ENCODE results near the gene SDK1. TPM values are rescaled to one million over a fixed set of nuclear protein-coding genes. Genes with fewer than 3 reads are reported as not detected.

SDK1 gene
- polyA plus RNA-seq, 2 of the 4 experiments (the other 2 are of a cell fraction): 0.12 to 0.28 TPM

DNA sequence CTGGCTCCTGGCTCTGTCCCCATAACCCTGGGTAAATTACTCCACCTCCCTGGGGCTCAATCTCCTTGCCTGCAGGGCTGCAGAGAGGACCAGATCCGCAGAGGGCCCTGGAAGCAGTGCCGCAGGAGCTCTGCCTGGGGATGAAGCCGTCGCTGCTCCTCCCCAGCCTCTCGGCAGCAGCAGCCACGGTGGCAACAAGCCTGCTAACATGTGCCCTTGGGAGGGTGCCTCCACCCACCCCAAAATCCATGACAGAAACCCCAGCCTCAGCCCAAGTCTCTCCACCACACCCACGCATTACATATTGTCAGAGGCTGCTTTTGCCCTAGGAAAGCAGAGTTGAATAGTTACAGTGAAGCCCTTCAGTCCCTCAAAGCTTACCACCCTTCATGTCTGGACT, 894.6 kb downstream of the SDK1 start:
- no peaks in the 10 kb centered on the region for H3K9me3 ChIP-seq

DNA sequence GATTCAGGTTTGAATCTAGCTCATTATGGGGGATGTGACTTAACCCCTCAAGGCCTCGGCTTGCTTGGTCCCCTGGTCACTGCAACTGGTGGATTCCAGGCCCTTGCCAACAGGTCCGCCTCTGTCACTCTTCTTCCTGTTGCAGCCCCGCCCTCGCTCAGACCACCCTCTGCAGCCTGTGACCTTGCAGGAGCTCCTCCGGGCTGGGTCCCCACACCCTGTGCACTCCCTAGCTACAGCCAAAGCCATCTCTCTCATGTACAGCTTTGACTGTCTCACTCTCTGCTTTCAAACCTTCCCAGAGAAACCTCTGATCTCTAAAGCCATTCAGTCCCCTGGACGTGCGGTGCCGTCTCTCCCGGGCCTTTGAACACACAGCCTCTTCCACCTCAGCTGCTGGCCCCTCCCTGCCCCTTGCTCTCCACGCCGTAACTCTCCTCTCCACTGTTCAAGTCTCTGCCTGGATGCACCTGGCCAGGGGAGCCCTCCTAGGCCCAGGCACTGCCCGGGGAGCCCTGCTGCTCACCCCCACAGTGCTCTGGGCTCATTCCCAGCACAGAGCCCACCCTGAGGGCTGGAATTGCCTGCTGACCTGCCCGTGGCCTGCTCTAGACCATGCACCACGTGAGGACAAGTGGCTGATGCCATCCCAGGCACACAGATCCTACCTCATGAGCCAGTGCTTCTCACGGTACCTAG, 895.2 kb downstream of the SDK1 start:
- no peak overlapping the region for H3K4me2 ChIP-seq
- H3K4me1 ChIP-seq: no peaks in the 10 kb centered on the region
- CTCF ChIA-PET: no interaction called here
- no peak for FAIRE-seq
- H3K27ac ChIP-seq: no peak overlapping the region
- TF ChIP-seq ESRRA (IDR thresholded peaks at IDR 0.05; ENCODE audit: borderline replicate concordance, low read length): no peak
- no peak for TF ChIP-seq NFE2L2 (conservative IDR thresholded peaks at IDR 0.05; ENCODE audit: low read length)
- no peak for TF ChIP-seq RCOR1 (IDR thresholded peaks at IDR 0.05; ENCODE audit: low read depth, low read length)
- TF ChIP-seq, protein P1, sequence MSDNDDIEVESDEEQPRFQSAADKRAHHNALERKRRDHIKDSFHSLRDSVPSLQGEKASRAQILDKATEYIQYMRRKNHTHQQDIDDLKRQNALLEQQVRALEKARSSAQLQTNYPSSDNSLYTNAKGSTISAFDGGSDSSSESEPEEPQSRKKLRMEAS (IDR thresholded peaks at IDR 0.05): no peak
- no peak for TF ChIP-seq E2F6 (IDR thresholded peaks at IDR 0.05; ENCODE audit: borderline replicate concordance, low read depth)
- TF ChIP-seq MYC (IDR thresholded peaks at IDR 0.05; ENCODE audit: borderline replicate concordance, low read length): no peak
- no peak for TF ChIP-seq ELK1 (IDR thresholded peaks at IDR 0.05; ENCODE audit: low read depth, low read length)
- no peak for TF ChIP-seq FOXS1 (CRISPR knock-in tag; IDR thresholded peaks at IDR 0.05)
- no peak for TF ChIP-seq POLR2A (IDR thresholded peaks at IDR 0.05; ENCODE audit: low read length)
- TF ChIP-seq RFX5 (IDR thresholded peaks at IDR 0.05): no peak
- no peak for TF ChIP-seq EHMT2 (IDR thresholded peaks at IDR 0.05; ENCODE audit: low read depth)
- no peak for TF ChIP-seq ZC3H11A (IDR thresholded peaks at IDR 0.05)
- TF ChIP-seq ATOH8 (CRISPR knock-in tag; IDR thresholded peaks at IDR 0.05; ENCODE audit: low read depth): no peak
- no peaks in the 10 kb centered on the region for H3K9me3 ChIP-seq
- no peak for ATAC-seq
- 44% methylated on average over 15 of the region's 15 CpGs for WGBS (ENCODE audit: missing lambda C conversion rate)
- POLR2A ChIA-PET: no interaction called here
- no peak overlapping the region for H3K4me3 ChIP-seq
- no peak for DNase-seq (ENCODE audit: low read depth in 1 of 2, low spot score in 1 of 2)

More for the DNA sequence above, 894.6 kb downstream of the SDK1 start:
- H3K4me3 ChIP-seq: no peak overlapping the region
- WGBS (ENCODE audit: missing lambda C conversion rate): 66% methylated on average over 7 of the region's 7 CpGs
- H3K4me2 ChIP-seq: no peak overlapping the region
- CTCF ChIA-PET: interaction anchor here (0.8 kb wide), 1 partner anchor 32 kb away, joined by 3 read pairs; no protein-coding TSS in a partner anchor
- FAIRE-seq (no peak), ATAC-seq (no peak), DNase-seq (ENCODE audit: low read depth in 1 of 2, low spot score in 1 of 2) (no peak)
- no peak overlapping the region for H3K27ac ChIP-seq
- POLR2A ChIA-PET: no interaction called here
- no peaks in the 10 kb centered on the region for H3K4me1 ChIP-seq
- TF ChIP-seq ZNF302 (CRISPR knock-in tag; IDR thresholded peaks at IDR 0.05) (no peak), RFX5 (IDR thresholded peaks at IDR 0.05) (no peak), RAD21 (conservative IDR thresholded peaks at IDR 0.05 in 1 of 2, IDR thresholded peaks at IDR 0.05 in 1 of 2) (no peak), RARB (CRISPR knock-in tag; IDR thresholded peaks at IDR 0.05) (no peak), KDM5A (IDR thresholded peaks at IDR 0.05) (no peak), FOSL2 (IDR thresholded peaks at IDR 0.05) (no peak), FOSL2 (CRISPR knock-in tag; IDR thresholded peaks at IDR 0.05) (no peak), USF2 (IDR thresholded peaks at IDR 0.05) (no peak), HOXB5 (CRISPR knock-in tag; IDR thresholded peaks at IDR 0.05) (no peak), POLR2A (IDR thresholded peaks at IDR 0.05; ENCODE audit: low read length) (no peak), NFE2L2 (conservative IDR thresholded peaks at IDR 0.05; ENCODE audit: low read length) (no peak), NPAS2 (CRISPR knock-in tag; IDR thresholded peaks at IDR 0.05; ENCODE audit: borderline replicate concordance) (no peak), HEYL (CRISPR knock-in tag; IDR thresholded peaks at IDR 0.05) (no peak), JUNB (IDR thresholded peaks at IDR 0.05) (no peak), FOXS1 (CRISPR knock-in tag; IDR thresholded peaks at IDR 0.05) (no peak), HOXA7 (CRISPR knock-in tag; IDR thresholded peaks at IDR 0.05) (no peak), HDAC2 (IDR thresholded peaks at IDR 0.05) (no peak)
- TF ChIP-seq, protein P2, sequence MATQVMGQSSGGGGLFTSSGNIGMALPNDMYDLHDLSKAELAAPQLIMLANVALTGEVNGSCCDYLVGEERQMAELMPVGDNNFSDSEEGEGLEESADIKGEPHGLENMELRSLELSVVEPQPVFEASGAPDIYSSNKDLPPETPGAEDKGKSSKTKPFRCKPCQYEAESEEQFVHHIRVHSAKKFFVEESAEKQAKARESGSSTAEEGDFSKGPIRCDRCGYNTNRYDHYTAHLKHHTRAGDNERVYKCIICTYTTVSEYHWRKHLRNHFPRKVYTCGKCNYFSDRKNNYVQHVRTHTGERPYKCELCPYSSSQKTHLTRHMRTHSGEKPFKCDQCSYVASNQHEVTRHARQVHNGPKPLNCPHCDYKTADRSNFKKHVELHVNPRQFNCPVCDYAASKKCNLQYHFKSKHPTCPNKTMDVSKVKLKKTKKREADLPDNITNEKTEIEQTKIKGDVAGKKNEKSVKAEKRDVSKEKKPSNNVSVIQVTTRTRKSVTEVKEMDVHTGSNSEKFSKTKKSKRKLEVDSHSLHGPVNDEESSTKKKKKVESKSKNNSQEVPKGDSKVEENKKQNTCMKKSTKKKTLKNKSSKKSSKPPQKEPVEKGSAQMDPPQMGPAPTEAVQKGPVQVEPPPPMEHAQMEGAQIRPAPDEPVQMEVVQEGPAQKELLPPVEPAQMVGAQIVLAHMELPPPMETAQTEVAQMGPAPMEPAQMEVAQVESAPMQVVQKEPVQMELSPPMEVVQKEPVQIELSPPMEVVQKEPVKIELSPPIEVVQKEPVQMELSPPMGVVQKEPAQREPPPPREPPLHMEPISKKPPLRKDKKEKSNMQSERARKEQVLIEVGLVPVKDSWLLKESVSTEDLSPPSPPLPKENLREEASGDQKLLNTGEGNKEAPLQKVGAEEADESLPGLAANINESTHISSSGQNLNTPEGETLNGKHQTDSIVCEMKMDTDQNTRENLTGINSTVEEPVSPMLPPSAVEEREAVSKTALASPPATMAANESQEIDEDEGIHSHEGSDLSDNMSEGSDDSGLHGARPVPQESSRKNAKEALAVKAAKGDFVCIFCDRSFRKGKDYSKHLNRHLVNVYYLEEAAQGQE (IDR thresholded peaks at IDR 0.05): no peak
- TF ChIP-seq, protein P3, sequence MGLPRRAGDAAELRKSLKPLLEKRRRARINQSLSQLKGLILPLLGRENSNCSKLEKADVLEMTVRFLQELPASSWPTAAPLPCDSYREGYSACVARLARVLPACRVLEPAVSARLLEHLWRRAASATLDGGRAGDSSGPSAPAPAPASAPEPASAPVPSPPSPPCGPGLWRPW (IDR thresholded peaks at IDR 0.05): no peak
- TF ChIP-seq, protein P4, sequence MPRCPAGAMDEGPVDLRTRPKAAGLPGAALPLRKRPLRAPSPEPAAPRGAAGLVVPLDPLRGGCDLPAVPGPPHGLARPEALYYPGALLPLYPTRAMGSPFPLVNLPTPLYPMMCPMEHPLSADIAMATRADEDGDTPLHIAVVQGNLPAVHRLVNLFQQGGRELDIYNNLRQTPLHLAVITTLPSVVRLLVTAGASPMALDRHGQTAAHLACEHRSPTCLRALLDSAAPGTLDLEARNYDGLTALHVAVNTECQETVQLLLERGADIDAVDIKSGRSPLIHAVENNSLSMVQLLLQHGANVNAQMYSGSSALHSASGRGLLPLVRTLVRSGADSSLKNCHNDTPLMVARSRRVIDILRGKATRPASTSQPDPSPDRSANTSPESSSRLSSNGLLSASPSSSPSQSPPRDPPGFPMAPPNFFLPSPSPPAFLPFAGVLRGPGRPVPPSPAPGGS (IDR thresholded peaks at IDR 0.05): no peak

Data from A549 (cell line).